Pancreas (tissue), 10 donors: Measurements from ENCODE around the gene SLC5A1. TPM values are rescaled to one million over a fixed set of nuclear protein-coding genes. Genes with fewer than 3 reads are reported as not detected.
A peak's percentile ranks its signal among the peaks of the same experiment; 100 is the strongest.

ENCODE experiments used
- ATAC-seq, 4 donors: fragments of 200-7000 bp; cut with Tn5 transposase; one replicate each; pipeline versions ENCODE4 v1.8.0 to v1.9.1; 2020; ENCODE audit warnings: mild to moderate bottlenecking in 4 of 4, moderate library complexity in 4 of 4
- DNase-seq, 6 donors: peaks; one replicate each; pipeline ENCODE4 v3.0.0-alpha.2; 2020
- FAIRE-seq: peaks from 2 replicates; lab custom pipeline; 2012; peaks lifted over from hg19 to GRCh38; lab: Jason Lieb, UNC
- H3K27ac ChIP-seq, 4 donors: fragments of 200-600 bp; sonication (generic); 1 replicate in 3 of 4; 2 replicates in 1 of 4; pipeline versions ENCODE4 v1.5.0 to v1.8.0; 2020
- H3K27me3 ChIP-seq, 4 donors: fragments of 200-600 bp; one replicate each; pipeline ENCODE4 v1.8.0; 2021
- H3K36me3 ChIP-seq, 3 donors: fragments of 200-600 bp; sonication (generic) in 1 of 3; one replicate each; pipeline versions ENCODE4 v1.5.0 to v1.8.0; 2020 to 2021
- H3K4me1 ChIP-seq, 3 donors: fragments of 200-600 bp; one replicate each; pipeline ENCODE4 v1.8.0; 2021
- H3K4me3 ChIP-seq, 4 donors: fragments of 200-600 bp; sonication (generic) in 2 of 4; one replicate each; pipeline versions ENCODE4 v1.5.0 to v1.8.0; 2020 to 2021
- H3K9me3 ChIP-seq, 4 donors: fragments of 200-600 bp; one replicate each; pipeline ENCODE4 v1.8.0; 2021
- CTCF ChIP-seq, 4 donors: fragments of 200-600 bp; sonication (generic) in 3 of 4; IDR thresholded peaks; one replicate each; pipeline versions ENCODE4 v1.5.0 to v1.8.0; 2021; ENCODE audit warnings: antibody characterized with exemption in 4 of 4
- WGBS, 2 donors: extraction: QIAGEN DNeasy Blood & Tissue Kit; methylation state at CpG; one replicate each; pipeline ENCODE4 v1.1.7; 2013; 5-methylcytosine and 5-hydroxymethylcytosine counted together
- intact Hi-C, 3 donors: fragments of 100-400 bp; cut with DNase I; formaldehyde crosslinking; loops; one replicate each; pipeline versions ENCODE4 v1.11.1 to v1.14.2; 2022
- polyA plus RNA-seq, 2 donors: library from polyadenylated mRNA; stranded (reverse); fragments of 200-250 nt; gene quantifications; one replicate each; pipeline ENCODE4 v1.2.3, GENCODE V29; 2013
- total RNA-seq, 6 donors: library from RNA; stranded (reverse); fragmentation: NEBNext Ultra II Directional in 4 of 6; extraction: Animal tissue kit (Norgen Biotek cat#: 25700) in 4 of 6; gene quantifications; one replicate each; pipeline versions ENCODE4 v1.2.1 to v1.2.4, GENCODE V29; 2021 to 2023
- donor health status: healthy with polysubstance abuse.
- donor health status: DM: no; HTN: no; CAD: no; lungs with moderate emphysema.
- donor health status: DM: no; HTN: no; CAD: no.
- donor health status: control.
- donor health status: control.
- donor health status: Bipolar disorder and iron deficiency.
- donor health status: DM: yes; HTN: yes; CAD: no.
- donor health status: DM: no; HTN: no; CAD: no.
- donor health status: DM: no; HTN: no; CAD: no.
- donor health status: DM: yes; HTN: yes; CAD: no.

SLC5A1 gene
- total and polyA plus RNA-seq, 8 donors = 0.51 to 5.9 (median 2.6) TPM

GRCh38 chr22:32103658-32104315 lies 60.7 kb downstream of the SLC5A1 start:
- ATAC-seq = peak; percentile 16 to 73 (median 44)
- Histone ChIP-seq H3K9me3 (no peaks in the 10 kb centered on the region), H3K27ac (no peak overlapping the region), H3K36me3 (no peaks in the 10 kb centered on the region), H3K4me1 (no peaks in the 10 kb centered on the region), H3K27me3 (no peaks in the 10 kb centered on the region), H3K4me3 (no peak overlapping the region)
- intact Hi-C loops = no loop called here
- FAIRE-seq = no peak
- TF ChIP-seq CTCF (IDR thresholded peaks at IDR 0.05) = no peak
- DNase-seq = no peak
- WGBS, 2 donors = 6 to 14% methylated on average over 2 of the region's 2 CpGs

- H3K36me3 ChIP-seq = no peaks in the 10 kb centered on the region
- H3K4me1 ChIP-seq = no peaks in the 10 kb centered on the region
- FAIRE-seq (no peak), DNase-seq (no peak), ATAC-seq (no peak)
- H3K9me3 ChIP-seq = no peaks in the 10 kb centered on the region
- 6 to 8% methylated on average over 1 of the region's 1 CpG for WGBS, 2 donors
- no peak overlapping the region for H3K4me3 ChIP-seq
- no peak for TF ChIP-seq CTCF (IDR thresholded peaks at IDR 0.05)
- no peaks in the 10 kb centered on the region for H3K27me3 ChIP-seq
- H3K27ac ChIP-seq = no peak overlapping the region
- intact Hi-C loops = no loop called here
Observed at GRCh38 chr22:32106930-32107329, 63.9 kb downstream of the SLC5A1 start.

GRCh38 chr22:32112380-32112779 lies 69.3 kb downstream of the SLC5A1 start:
- no peaks in the 10 kb centered on the region for H3K9me3 ChIP-seq
- ATAC-seq = no peak
- TF ChIP-seq CTCF (IDR thresholded peaks at IDR 0.05) = no peak
- no peak for DNase-seq
- no peak overlapping the region for H3K27ac ChIP-seq
- intact Hi-C loops = no loop called here
- no peak overlapping the region for H3K4me3 ChIP-seq
- H3K36me3 ChIP-seq = no peaks in the 10 kb centered on the region
- H3K27me3 ChIP-seq = no peaks in the 10 kb centered on the region
- WGBS, 2 donors = 73 to 77% methylated on average over 2 of the region's 2 CpGs
- no peaks in the 10 kb centered on the region for H3K4me1 ChIP-seq
- FAIRE-seq = no peak

DNA sequence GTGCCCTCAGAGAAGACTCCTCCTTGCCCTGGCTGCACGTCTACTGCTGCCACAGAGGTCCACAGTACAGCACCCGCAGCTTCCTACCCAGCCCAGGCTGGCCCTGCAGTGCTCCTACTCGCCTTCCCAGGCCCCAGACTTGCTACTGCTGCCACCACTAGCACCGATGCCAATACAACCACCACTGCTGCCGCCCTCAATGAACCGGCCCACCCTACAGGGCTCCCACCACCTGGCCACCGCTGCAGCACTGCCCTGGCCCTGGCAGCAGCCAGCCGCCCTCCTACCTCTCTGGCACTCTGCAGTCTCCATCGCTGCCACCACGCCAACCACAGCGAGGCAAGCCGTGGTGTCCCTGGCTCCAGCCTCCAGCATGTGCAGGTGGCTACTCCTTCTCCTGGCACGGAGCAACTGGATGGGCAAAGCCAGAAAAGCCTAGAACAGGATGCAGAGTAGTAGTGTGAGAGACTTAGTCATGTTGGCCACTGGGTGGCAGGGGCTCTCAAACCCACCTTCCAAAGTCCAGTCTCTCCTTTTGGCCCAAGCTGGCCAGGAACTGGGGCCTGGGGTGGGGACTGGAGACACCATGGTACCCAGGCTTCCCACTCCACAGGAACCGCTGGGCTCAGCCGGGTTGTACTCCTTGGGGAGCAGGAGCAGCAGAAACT lies 76.6 kb downstream of the SLC5A1 start:
- intact Hi-C loops = no loop called here
- Histone ChIP-seq H3K4me1 (no peaks in the 10 kb centered on the region), H3K27ac (no peak overlapping the region), H3K36me3 (no peaks in the 10 kb centered on the region), H3K27me3 (no peaks in the 10 kb centered on the region), H3K4me3 (no peak overlapping the region), H3K9me3 (no peaks in the 10 kb centered on the region)
- 67 to 81% methylated on average over 15 of the region's 15 CpGs for WGBS, 2 donors
- DNase-seq = peak in 1 of 6 donors; percentile 46
- FAIRE-seq = no peak
- no peak for ATAC-seq
- no peak for TF ChIP-seq CTCF (IDR thresholded peaks at IDR 0.05)

- Histone ChIP-seq H3K36me3 (no peaks in the 10 kb centered on the region), H3K4me1 (no peaks in the 10 kb centered on the region), H3K4me3 (no peak overlapping the region), H3K27me3 (no peaks in the 10 kb centered on the region), H3K27ac (no peak overlapping the region), H3K9me3 (no peaks in the 10 kb centered on the region)
- intact Hi-C loops = no loop called here
- ATAC-seq = no peak
- DNase-seq = no peak
- no peak for FAIRE-seq
- TF ChIP-seq CTCF (IDR thresholded peaks at IDR 0.05) = no peak
- 78 to 90% methylated on average over 20 of the region's 20 CpGs for WGBS, 2 donors
Observed at GRCh38 chr22:32120603-32121002, 77.5 kb downstream of the SLC5A1 start.
